ES-I3 (cell line): ENCODE data around the gene TAX1BP3.

ENCODE experiments used
- H3K36me3 ChIP-seq: 2 replicates; pipeline ENCODE4 v1.6.1; 2013; ENCODE audit warnings: mild to moderate bottlenecking, low read length, control low read depth, moderate library complexity; ENCODE audit not compliant: insufficient read depth
- H3K4me1 ChIP-seq: 2 replicates; pipeline ENCODE4 v1.6.1; 2013; ENCODE audit warnings: mild to moderate bottlenecking, control low read depth, low read length; ENCODE audit not compliant: insufficient read depth
- H3K9ac ChIP-seq: 2 replicates; pipeline ENCODE4 v1.6.1; 2013; ENCODE audit warnings: low read depth, mild to moderate bottlenecking, low read length, moderate library complexity
- H3K9me3 ChIP-seq: 2 replicates; pipeline ENCODE4 v1.6.1; 2013; ENCODE audit warnings: mild to moderate bottlenecking, low read length, moderate library complexity; ENCODE audit not compliant: control insufficient read depth, insufficient read depth

Gene TAX1BP3

DNA sequence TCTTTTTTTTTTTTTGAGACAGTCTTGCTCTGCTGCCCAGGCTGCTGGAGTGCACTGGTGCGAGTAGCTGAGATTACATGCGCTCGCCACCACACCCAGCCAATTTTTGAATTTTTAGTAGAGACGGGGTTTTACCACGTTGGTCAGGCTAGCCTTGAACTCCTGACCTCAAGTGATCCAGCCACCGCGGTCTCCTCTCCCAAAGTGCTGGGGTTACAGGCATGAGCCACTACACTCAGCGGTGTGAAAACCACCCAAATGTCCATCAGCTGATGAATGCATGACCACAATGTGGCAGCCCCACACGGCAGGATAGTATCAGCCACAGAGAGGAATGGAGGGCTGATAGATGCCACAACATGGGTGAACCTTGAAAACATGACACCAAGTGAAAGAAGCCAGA is 25.5 kb upstream of the TAX1BP3 start:
- Histone ChIP-seq H3K9me3 (no peaks in the 10 kb centered on the region), H3K4me1 (peaks cover 8% of the 10 kb centered on the region; the same call in 1 of the 2 replicates), H3K9ac (no peak overlapping the region), H3K36me3 (no peaks in the 10 kb centered on the region)

DNA sequence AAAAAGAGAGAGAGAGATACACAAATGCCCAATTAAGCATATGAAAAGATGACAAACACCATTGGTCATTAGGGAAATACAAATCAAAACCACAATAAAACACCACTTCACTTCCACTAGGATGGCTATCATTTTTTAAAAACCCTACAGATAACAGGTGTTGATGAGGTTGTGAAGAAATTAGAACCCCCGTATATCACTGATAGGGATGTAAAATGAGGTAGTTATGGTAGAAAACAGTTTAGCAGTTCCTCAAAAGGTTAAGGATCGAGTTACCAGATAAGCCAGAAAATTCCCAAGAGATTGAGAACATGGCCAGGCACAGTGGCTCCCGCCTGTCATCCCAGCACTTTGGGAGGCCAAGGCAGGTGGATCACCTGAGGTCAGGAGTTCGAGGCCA is 24.8 kb upstream of the TAX1BP3 start:
- no peaks in the 10 kb centered on the region for H3K36me3 ChIP-seq
- H3K9ac ChIP-seq, result no peak overlapping the region
- peaks cover 11% of the 10 kb centered on the region; the same call in 1 of the 2 replicates for H3K4me1 ChIP-seq
- H3K9me3 ChIP-seq, result no peaks in the 10 kb centered on the region

DNA sequence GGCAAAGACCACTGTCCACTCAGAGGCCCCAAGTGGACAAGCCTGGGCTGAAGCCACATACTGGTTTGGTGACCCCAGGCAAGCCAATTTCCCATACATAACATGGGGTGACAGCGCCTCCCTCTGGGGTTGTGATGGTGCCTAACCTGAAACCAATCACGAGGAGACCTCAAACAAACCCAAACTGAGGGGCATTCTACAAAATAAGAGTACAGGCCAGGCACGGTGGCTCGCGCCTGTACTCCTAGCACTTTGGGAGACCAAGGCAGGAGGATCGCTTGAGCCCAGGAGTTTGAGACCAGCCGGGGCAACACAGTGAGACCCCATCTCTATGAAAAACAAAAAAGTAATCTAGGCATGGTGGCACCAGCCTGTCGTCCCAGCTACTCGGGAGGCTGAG is 24.0 kb upstream of the TAX1BP3 start:
- Histone ChIP-seq H3K4me1 (peaks cover 13% of the 10 kb centered on the region; the same call in 1 of the 2 replicates), H3K9me3 (no peaks in the 10 kb centered on the region), H3K9ac (no peak overlapping the region), H3K36me3 (no peaks in the 10 kb centered on the region)

DNA sequence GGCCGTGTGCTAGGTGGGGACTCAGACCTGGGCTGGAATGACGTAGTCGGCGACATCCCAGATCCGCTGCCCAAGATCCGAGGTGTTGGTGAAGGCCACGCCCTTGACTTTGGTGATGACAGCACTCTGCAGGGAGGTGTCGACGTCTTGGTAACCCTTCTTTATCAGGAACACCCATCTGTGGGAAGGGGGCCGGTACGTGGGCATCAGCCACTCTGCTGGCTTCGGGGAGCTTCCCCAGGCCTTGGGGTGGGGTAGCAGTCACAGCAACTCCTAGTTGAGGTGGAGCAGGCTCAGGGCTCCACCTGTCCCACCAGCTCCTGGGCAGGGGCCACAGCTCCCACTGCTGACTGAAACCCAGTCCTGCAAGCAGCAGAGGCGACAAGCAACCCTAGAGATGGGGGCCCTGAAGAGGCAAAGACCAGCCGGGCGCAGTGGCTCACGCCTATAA is 23.3 kb upstream of the TAX1BP3 start:
- Histone ChIP-seq H3K9ac (no peak overlapping the region), H3K4me1 (peaks cover 13% of the 10 kb centered on the region; the same call in 1 of the 2 replicates), H3K9me3 (no peaks in the 10 kb centered on the region), H3K36me3 (no peaks in the 10 kb centered on the region)

DNA sequence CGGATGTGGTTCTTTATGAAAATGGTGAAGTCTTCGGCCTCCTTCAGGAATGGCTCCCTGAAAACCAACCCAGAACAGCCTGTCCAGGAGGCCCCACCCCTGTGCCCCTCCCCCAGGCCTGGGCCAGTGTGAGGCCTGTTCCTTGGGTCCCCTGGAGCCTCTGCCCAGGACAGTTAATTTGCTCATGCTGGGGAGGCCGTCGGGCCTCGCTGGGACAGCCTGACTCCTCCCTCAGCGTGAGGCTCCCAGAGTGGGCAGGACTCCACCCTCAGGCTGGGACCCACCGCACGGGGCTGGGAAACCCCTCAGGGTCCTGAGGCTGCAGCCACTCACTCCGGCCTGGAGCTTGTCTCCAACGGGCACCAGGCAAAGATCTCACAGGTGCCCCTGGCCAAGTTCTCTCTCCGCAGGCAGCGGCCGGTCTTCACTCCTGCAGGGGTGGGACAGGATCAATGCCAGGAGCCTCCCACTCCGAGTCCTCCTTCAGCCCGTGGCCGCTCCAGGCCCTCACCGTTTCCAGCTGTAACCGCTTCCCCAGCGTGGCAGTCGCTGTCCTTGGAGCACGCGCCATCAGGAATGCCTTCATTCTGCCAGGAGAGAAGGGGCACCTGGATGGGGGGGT is 21.8 kb upstream of the TAX1BP3 start:
- Histone ChIP-seq H3K9ac (no peak overlapping the region), H3K9me3 (no peaks in the 10 kb centered on the region), H3K4me1 (peaks cover 13% of the 10 kb centered on the region; the same call in 1 of the 2 replicates), H3K36me3 (no peaks in the 10 kb centered on the region)

DNA sequence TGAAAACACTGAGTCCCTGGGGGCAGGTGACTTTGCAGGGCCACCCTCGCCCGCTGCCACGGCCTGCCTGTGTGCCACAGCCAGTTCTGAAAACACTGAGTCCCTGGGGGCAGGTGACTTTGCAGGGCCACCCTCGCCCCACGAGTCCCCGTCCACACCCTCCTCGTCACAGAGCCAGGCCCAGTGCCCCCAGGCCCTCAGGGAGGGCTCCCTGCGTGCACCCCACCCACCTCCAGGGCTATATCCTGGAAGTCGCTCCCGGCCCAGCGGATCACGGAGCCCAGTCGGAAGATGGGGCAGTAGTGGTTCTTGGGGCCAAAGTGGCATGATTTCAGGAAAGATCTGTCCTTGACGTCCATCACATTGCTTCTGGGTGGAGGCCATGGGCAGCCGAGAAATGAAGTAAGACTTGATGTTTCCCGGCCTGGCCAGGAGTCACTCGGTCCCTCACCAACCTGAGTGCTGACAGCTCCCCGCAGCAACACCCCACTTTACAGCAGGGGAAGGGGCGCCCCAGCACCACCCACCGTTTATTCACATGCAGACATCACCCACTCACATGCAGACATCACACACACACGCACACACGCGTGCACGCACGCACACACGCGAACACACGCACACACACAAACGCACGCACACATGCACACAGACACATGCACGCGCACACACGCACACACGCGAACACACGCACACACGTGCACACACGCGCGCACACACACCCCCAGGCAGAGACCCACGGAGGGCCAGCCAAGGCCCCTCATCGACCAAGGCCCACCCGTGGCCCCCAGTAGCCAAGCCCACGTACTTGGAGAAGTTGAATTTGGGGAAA is 21.1 kb upstream of the TAX1BP3 start:
- Histone ChIP-seq H3K36me3 (no peaks in the 10 kb centered on the region), H3K9ac (no peak overlapping the region), H3K4me1 (peaks cover 10% of the 10 kb centered on the region; the same call in 1 of the 2 replicates), H3K9me3 (no peaks in the 10 kb centered on the region)

DNA sequence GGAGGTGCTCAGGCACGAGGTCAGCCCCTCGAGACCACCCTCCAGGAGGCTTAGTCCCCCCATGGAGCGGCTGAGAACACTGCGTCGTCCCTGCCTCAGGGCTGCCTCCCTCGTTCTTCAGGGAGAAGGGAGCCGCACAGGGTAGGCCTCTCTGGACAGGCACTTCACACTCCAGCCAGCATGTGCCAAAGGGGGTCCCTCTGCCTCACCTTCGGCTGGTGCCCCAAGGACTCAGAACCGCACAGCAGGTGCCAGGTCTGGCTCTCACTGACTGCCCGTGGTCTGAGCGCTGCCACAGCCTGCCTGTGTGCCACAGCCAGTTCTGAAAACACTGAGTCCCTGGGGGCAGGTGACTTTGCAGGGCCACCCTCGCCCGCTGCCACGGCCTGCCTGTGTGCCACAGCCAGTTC is 20.5 kb upstream of the TAX1BP3 start:
- H3K9ac ChIP-seq, result no peak overlapping the region
- H3K4me1 ChIP-seq, result peaks cover 10% of the 10 kb centered on the region; the same call in 1 of the 2 replicates
- H3K36me3 ChIP-seq, result no peaks in the 10 kb centered on the region
- no peaks in the 10 kb centered on the region for H3K9me3 ChIP-seq

DNA sequence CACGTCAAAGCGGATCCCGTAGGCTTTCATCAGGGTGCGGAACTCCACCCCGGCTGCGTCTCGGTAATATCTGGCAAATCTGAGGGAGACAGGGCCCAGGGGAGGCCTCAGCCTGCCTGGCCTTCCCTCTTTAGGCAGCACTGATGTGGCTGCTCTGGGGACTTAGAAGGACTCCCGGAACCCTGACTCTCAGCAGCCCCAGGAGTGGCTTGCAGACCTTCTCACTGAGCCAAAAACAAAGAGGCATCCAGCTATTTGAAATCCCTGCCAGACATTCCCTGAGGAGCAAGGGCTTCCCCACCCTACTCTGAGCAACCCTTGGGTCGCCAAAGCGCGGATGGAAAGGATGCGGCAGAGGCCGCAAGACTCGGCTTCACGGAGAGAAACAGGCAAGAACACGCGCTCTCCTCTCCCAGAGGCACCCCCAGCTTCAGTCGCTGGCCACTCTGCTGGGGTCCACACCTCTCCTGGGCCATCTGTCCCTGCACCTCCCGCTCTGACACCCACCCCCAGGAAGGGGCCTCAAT is 19.7 kb upstream of the TAX1BP3 start:
- Histone ChIP-seq H3K9ac (no peak overlapping the region), H3K36me3 (no peaks in the 10 kb centered on the region), H3K9me3 (no peaks in the 10 kb centered on the region), H3K4me1 (peaks cover 10% of the 10 kb centered on the region; the same call in 1 of the 2 replicates)

DNA sequence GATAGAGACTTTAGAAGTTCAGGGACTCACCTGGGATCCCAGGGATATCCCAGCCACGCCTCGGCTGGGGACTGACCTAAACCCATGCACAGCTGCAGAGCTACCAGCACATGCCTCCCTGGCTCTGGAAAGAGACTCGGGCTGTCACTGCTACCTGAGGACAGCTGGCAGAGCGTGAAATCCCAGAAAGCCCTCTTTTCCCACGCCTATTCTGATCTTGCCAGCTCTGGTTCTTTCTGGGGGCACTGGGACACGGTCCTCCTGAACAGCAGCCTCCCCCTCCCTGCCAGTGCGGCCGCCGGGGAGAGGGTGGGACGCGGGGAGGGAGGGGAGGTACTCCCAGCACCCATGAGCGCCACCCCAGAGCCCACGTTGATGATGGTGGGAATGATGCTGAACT is 16.8 kb upstream of the TAX1BP3 start:
- H3K9me3 ChIP-seq, result no peaks in the 10 kb centered on the region
- peaks cover 10% of the 10 kb centered on the region; the same call in 1 of the 2 replicates for H3K4me1 ChIP-seq
- no peak overlapping the region for H3K9ac ChIP-seq
- no peaks in the 10 kb centered on the region for H3K36me3 ChIP-seq

DNA sequence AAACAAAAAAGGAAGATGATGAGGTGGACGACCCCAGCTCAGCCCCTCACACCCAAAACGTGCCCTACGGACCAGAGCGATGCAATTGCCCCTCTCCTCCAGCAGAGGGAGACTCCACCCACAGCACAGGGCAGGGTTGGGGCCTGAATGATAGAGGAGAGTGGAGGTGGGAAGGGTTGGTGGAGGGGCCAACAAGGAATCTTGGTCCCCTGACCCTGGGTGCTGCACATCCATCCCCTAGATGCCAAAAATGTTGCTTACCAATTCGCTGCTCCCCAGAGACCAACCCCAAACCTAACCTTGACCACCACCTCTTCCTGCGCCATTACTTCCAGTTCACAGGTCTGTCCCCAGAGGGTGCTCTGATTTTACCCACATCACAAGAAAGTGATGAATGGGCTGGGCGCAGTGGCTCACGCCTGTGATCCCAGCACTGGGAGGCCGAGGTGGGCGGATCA is 14.7 kb upstream of the TAX1BP3 start:
- H3K4me1 ChIP-seq, result peaks cover 2% of the 10 kb centered on the region; the same call in 1 of the 2 replicates
- no peaks in the 10 kb centered on the region for H3K36me3 ChIP-seq
- no peaks in the 10 kb centered on the region for H3K9me3 ChIP-seq
- H3K9ac ChIP-seq, result no peak overlapping the region

DNA sequence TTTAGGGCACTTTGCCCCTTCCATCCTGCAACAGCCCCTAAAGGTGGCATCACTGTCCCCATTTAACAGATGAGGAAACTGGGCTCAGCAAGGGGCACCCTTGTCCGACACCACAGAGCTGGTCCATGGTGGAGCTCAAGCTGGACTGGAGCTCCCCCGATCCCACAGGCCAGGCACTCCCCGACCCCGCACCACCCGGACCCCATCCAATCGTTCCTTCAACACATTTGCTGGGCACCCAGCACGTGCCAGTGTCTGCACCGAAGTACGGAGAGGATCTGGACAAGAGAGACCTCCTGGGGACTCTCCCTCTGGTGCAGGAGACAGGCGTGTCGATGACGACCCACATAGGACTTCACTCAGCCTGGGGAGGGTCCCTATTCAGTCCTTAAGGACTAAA is 13.7 kb upstream of the TAX1BP3 start:
- Histone ChIP-seq H3K4me1 (no peaks in the 10 kb centered on the region; the same call in 1 of the 2 replicates), H3K9ac (no peak overlapping the region), H3K9me3 (no peaks in the 10 kb centered on the region), H3K36me3 (no peaks in the 10 kb centered on the region)

DNA sequence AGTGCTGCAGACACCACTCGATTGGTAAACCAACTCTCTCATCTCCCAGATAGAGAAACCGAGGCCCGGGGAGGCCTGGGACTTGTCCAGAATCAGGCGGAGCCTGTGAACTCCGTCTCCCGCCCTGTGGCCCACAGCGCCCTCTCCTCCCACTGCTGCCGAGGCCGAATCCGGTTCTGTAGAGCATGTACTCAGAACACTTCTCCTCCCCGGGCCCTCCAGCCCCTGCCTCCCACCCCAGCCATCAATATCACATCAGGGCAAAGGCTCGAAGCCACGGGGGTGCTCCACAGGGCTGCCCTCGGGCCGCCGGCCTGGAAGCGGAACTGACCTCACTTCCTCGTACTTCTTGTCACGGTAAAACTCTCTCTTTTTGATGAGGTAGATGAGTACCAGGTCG is 13.2 kb upstream of the TAX1BP3 start:
- Histone ChIP-seq H3K9me3 (no peaks in the 10 kb centered on the region), H3K4me1 (no peaks in the 10 kb centered on the region; the same call in 1 of the 2 replicates), H3K9ac (no peak overlapping the region), H3K36me3 (no peaks in the 10 kb centered on the region)

DNA sequence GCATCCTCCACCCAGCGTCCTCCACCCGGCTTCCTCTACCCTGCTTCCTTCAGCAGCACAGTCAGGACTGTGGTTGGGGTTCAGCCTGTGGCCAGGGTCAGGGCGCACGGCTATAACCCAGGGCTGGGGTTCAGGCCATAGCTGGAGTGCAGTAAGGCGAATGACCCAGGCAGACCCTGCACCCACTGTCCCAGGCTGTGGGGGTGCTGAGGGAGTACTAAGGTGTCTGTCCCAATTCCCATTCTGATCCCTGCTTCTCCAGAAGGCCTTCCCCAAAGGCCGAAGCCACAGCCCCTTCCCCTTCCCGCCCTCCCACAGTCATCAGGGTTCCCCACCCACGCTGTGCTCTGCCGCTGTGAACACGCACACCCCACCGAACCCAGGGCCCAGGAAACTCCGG is 12.7 kb upstream of the TAX1BP3 start:
- Histone ChIP-seq H3K4me1 (no peaks in the 10 kb centered on the region; the same call in 1 of the 2 replicates), H3K9ac (no peak overlapping the region), H3K36me3 (no peaks in the 10 kb centered on the region)

DNA sequence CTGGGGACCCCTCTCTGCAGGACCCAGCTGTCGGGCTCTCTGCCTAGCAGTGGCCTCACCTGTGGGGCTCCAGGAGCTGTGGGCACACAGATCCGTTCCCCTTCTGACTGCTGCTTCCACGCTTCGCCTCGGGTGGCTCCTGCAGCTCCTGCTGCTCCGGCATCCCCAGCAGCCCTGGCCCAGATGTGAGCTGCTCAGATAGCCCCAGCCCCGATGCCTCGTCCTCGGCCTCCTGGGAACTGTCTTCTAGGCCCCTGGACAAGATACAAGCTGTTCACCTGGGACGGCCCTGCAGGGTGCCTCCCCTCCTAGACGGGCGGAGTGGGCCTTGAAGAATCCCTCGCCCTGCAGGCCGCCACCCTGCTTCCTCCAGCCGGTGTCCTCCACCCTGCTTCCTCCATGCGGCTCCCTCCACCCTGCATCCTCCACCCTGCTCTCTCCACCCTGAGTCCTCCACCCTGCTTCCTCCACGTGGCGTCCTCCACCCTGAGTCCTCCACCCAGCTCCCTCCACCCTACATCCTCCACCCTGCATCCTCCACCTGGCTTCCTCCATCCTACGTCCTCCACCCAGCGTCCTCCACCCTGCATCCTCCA is 11.3 kb upstream of the TAX1BP3 start:
- Histone ChIP-seq H3K9ac (no peak overlapping the region), H3K9me3 (no peaks in the 10 kb centered on the region), H3K4me1 (no peaks in the 10 kb centered on the region; the same call in 1 of the 2 replicates), H3K36me3 (no peaks in the 10 kb centered on the region)

More for the DNA sequence above, 12.7 kb upstream of the TAX1BP3 start:
- no peaks in the 10 kb centered on the region for H3K9me3 ChIP-seq
